T-cell (primary cell): ENCODE data around the gene RERE. TPM values are rescaled to one million over a fixed set of nuclear protein-coding genes. Genes with fewer than 3 reads are reported as not detected.

ENCODE experiments used
- ATAC-seq, 4 experiments: fragments of 200-7000 bp in 3 of 4; fragments of 150-1000 bp in 1 of 4; cut with Tn5 transposase; replicated peaks in 1 of 4; 1 replicate in 3 of 4; 2 replicates in 1 of 4; pipeline ENCODE4 v1.10.0; 2021; ENCODE audit warnings: moderate library complexity in 3 of 4, mild to moderate bottlenecking in 2 of 4, moderate number of reproducible peaks in 1 of 4
- CTCF ChIA-PET, 2 donors: fragments of 300-600 bp; sonication (Branson Sonifier 250); formaldehyde crosslinking; loops; one replicate each; lab custom pipeline; 2022; ENCODE audit warnings: antibody characterized with exemption in 2 of 2; lab: Charles Lee
- POLR2A ChIA-PET, 2 donors: fragments of 300-600 bp; sonication (Branson Sonifier 250); formaldehyde crosslinking; loops; one replicate each; lab custom pipeline; 2022; ENCODE audit warnings: antibody characterized with exemption in 2 of 2; lab: Charles Lee
- DNase-seq, 35 experiments: peaks; one replicate each; pipeline versions ENCODE4 v3.0.0 to v3.0.0-alpha.2; 2013 to 2023
- H3K27ac ChIP-seq: one replicate; pipeline ENCODE4 v1.5.1; 2013; ENCODE audit warnings: low read length
- H3K27me3 ChIP-seq, 2 experiments: replicated peaks in 1 of 2; 1 replicate in 1 of 2; 2 replicates in 1 of 2; pipeline versions ENCODE4 v1.6.1 to v1.7.0; 2013; ENCODE audit warnings: low read length in 1 of 2, mixed read lengths in 1 of 2; ENCODE audit not compliant: control insufficient read depth in 2 of 2, insufficient read depth in 2 of 2; ENCODE audit errors: extremely low read depth in 1 of 2
- H3K36me3 ChIP-seq, 2 donors: 1 replicate in 1 of 2; 2 replicates in 1 of 2; pipeline versions ENCODE4 v1.6.1 to v1.7.0; 2013; ENCODE audit warnings: low read length in 1 of 2; ENCODE audit not compliant: control insufficient read depth in 2 of 2, insufficient read depth in 1 of 2; ENCODE audit errors: extremely low read depth in 1 of 2
- H3K4me1 ChIP-seq, 2 experiments: 1 replicate in 1 of 2; 2 replicates in 1 of 2; pipeline versions ENCODE4 v1.6.1 to v1.7.0; 2013; ENCODE audit warnings: low read length in 2 of 2, mixed read lengths in 1 of 2; ENCODE audit not compliant: insufficient read depth in 2 of 2, control insufficient read depth in 1 of 2; ENCODE audit errors: extremely low read depth in 1 of 2
- H3K4me3 ChIP-seq, 2 donors: 1 replicate in 1 of 2; 2 replicates in 1 of 2; pipeline versions ENCODE4 v1.5.1 to v1.7.0; 2013; ENCODE audit warnings: mild to moderate bottlenecking in 2 of 2, low read length in 1 of 2, moderate library complexity in 1 of 2; ENCODE audit not compliant: control insufficient read depth in 1 of 2; ENCODE audit errors: extremely low read depth in 1 of 2
- H3K9me3 ChIP-seq: 2 replicates; pipeline ENCODE4 v1.7.0; 2013
- H3K27ac Mint-ChIP-seq, 2 donors: one replicate each; pipeline ENCODE4 v1.8.0; 2020 to 2021; ENCODE audit warnings: mild to moderate bottlenecking in 2 of 2, mixed read lengths in 2 of 2
- H3K27me3 Mint-ChIP-seq, 2 donors: one replicate each; pipeline ENCODE4 v1.8.0; 2021 to 2022; ENCODE audit warnings: mixed read lengths in 2 of 2
- H3K36me3 Mint-ChIP-seq: one replicate; pipeline ENCODE4 v1.8.0; 2021; ENCODE audit warnings: mixed read lengths
- H3K4me1 Mint-ChIP-seq, 3 donors: one replicate each; pipeline ENCODE4 v1.8.0; 2020 to 2022; ENCODE audit warnings: mixed read lengths in 3 of 3, mild to moderate bottlenecking in 1 of 3
- H3K4me3 Mint-ChIP-seq, 3 donors: one replicate each; pipeline ENCODE4 v1.8.0; 2020 to 2022; ENCODE audit warnings: mild to moderate bottlenecking in 3 of 3, mixed read lengths in 3 of 3, moderate library complexity in 3 of 3
- H3K9me3 Mint-ChIP-seq, 3 donors: one replicate each; pipeline ENCODE4 v1.8.0; 2020 to 2022; ENCODE audit warnings: mixed read lengths in 3 of 3
- whole genome bisulfite sequencing: methylation state at CpG from one replicate; pipeline ENCODE4 v1.1.5; 2013; ENCODE audit warnings: missing lambda C conversion rate; ENCODE audit not compliant: insufficient coverage; 5-methylcytosine and 5-hydroxymethylcytosine counted together
- total RNA-seq, 35 experiments: library from RNA in 6 of 35; stranded (reverse) in 6 of 35; fragments of 120-200 nt in 1 of 35; gene quantifications; one replicate each; pipeline versions ENCODE4 v1.2.1 to v1.2.4 and lab custom pipeline; 2013 to 2026

Gene RERE
- total RNA-seq, 5 donors from 2014 or later (not counting 1 experiment from before 2014, with no cell fraction given) = 85.1 to 116 (median 103) TPM

DNA sequence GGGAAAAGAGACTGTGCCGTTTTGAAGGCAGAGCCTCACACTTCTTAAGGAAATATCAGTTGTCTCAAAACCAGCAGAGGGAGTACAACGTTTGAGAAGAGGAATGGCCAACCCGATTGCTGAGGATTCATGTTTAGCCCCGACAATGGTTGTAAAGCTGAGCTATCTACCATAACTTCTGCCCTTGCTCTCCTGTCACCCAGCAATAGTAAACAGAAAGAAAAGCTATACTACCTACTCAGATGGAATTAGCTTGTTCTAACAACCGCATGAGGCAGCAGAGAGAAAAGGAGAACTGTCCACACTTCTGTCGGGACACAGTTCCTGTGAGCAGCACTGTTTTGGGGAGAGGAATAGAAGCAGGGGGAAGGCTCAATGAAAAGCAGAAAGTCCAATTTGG, 408.3 kb downstream of the RERE start:
- peak overlapping the region; percentile 11 for H3K27ac ChIP-seq
- ChIA-PET CTCF (interaction anchor here in 1 of 2 donors (0.6 to 2.3 kb wide), 21 partner anchors 9 to 446 kb away, joined by 3 to 19 read pairs (median 3); no protein-coding TSS in a partner anchor), POLR2A (interaction anchor here in 1 of 2 donors (0.5 to 0.6 kb wide), 3 partner anchors 12 to 1987 kb away, joined by 3 to 5 read pairs (median 4); no protein-coding TSS in a partner anchor)
- Mint-ChIP-seq H3K9me3 (no peaks in the 10 kb centered on the region), H3K4me3 (peak overlapping the region; percentile 43 to 71 (median 47)), H3K27me3 (no peaks in the 10 kb centered on the region), H3K4me1 (peaks cover 51 to 86% (median 81%) of the 10 kb centered on the region in 3 donors), H3K27ac (peak overlapping the region; percentile 59 to 76), H3K36me3 (peaks cover 46% of the 10 kb centered on the region)
- peaks cover 3 to 47% of the 10 kb centered on the region in 2 donors for H3K36me3 ChIP-seq
- H3K9me3 ChIP-seq = no peaks in the 10 kb centered on the region
- 57% methylated on average over 1 of the region's 6 CpGs for WGBS
- H3K27me3 ChIP-seq = no peaks in the 10 kb centered on the region
- H3K4me1 ChIP-seq = peaks cover 28 to 56% of the 10 kb centered on the region in 2 experiments
- peak; percentile 47 to 80 (median 61) for ATAC-seq
- no peak overlapping the region for H3K4me3 ChIP-seq
- peak in 3 of 35 experiments; percentile 6 to 56 (median 12) for DNase-seq

DNA sequence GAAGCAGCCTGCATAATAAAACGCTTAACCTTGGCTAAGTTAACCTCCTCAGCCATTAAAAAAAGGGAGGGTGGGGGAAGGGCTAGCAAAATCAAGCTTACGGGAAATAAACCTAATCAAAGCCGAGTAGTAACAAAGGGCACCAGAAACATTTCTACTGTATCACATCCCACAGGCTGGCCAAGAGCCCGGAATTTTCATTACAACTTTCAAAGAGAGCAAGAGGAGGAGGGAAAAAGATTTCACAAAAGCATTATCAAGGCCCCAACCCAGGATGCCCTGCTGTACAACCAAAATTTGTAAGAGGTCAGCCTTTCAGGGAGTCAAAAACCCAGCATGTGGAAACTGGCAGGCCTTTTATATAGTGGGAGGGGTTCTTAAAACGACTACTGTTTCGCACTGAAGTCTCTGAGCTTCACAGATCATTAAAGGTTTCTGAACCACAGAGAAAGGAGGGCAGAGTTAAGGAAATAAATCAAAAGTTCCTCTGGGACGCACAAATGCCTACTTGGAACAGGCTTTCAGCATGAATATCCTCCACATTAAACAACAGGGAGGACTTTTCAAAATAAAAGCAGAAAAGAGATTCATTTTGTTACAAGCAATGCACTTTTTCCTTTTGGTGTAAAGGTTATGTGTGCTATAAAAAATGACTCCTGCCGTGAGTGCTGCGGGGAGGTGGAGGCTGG, 409.1 kb downstream of the RERE start:
- WGBS = 100% methylated on average over 2 of the region's 9 CpGs
- Mint-ChIP-seq H3K4me3 (peak overlapping the region in 1 of 3 donors; percentile 71), H3K9me3 (no peaks in the 10 kb centered on the region), H3K4me1 (peaks cover 51 to 82% (median 78%) of the 10 kb centered on the region in 3 donors), H3K27ac (peak overlapping the region; percentile 59 to 76), H3K36me3 (peaks cover 46% of the 10 kb centered on the region), H3K27me3 (no peaks in the 10 kb centered on the region)
- ATAC-seq = no peak
- POLR2A ChIA-PET = interaction anchor here in 1 of 2 donors (0.5 to 0.6 kb wide), 2 partner anchors 112 to 246 kb away, joined by 5 read pairs; no protein-coding TSS in a partner anchor
- CTCF ChIA-PET = interaction anchor here in 1 of 2 donors (0.6 to 2.3 kb wide), 10 partner anchors 10 to 317 kb away, joined by 3 to 19 read pairs (median 3); no protein-coding TSS in a partner anchor
- Histone ChIP-seq H3K27me3 (no peaks in the 10 kb centered on the region), H3K4me1 (peaks cover 28 to 52% of the 10 kb centered on the region in 2 experiments), H3K9me3 (no peaks in the 10 kb centered on the region), H3K4me3 (peak overlapping the region in 1 of 2 donors; percentile 15), H3K27ac (peak overlapping the region; percentile 11), H3K36me3 (peaks cover 3 to 43% of the 10 kb centered on the region in 2 donors)
- DNase-seq = no peak

DNA sequence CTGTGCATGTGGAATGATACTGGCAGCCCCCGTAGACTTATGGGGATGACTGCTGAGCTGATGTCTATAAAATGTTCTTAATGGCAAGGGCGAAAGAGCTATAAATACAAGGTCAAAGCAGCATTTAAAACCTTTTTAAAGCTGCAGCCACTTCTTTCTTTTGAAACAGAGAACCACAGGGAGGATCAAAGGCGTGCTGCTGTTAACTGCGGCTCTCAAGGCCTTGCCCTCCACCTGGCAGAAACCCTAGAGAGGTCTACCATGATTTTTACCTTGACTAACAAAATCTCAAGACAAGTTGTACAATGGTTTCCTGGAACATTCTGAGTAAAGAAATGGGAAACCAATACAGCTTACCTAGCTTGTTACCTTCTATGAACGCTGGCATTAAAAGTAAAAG, 409.8 kb downstream of the RERE start:
- Histone ChIP-seq H3K27ac (no peak overlapping the region), H3K4me1 (peaks cover 28 to 50% of the 10 kb centered on the region in 2 experiments), H3K9me3 (no peaks in the 10 kb centered on the region), H3K27me3 (no peaks in the 10 kb centered on the region), H3K4me3 (no peak overlapping the region), H3K36me3 (peaks cover 3 to 37% of the 10 kb centered on the region in 2 donors)
- peaks cover 43% of the 10 kb centered on the region for H3K36me3 Mint-ChIP-seq
- peak in 7 of 35 experiments; percentile 18 to 47 (median 21) for DNase-seq
- H3K4me3 Mint-ChIP-seq = peak overlapping the region; percentile 0 to 71 (median 4)
- ChIA-PET CTCF (interaction anchor here in 1 of 2 donors (0.6 to 2.3 kb wide), 6 partner anchors 11 to 318 kb away, joined by 3 to 19 read pairs (median 4); no protein-coding TSS in a partner anchor), POLR2A (interaction anchor here in 1 of 2 donors (0.5 to 0.6 kb wide), 2 partner anchors 113 to 247 kb away, joined by 5 read pairs; no protein-coding TSS in a partner anchor)
- peak overlapping the region; percentile 59 to 76 for H3K27ac Mint-ChIP-seq
- ATAC-seq = peak; percentile 37 to 81 (median 72)
- H3K4me1 Mint-ChIP-seq = peaks cover 48 to 79% (median 75%) of the 10 kb centered on the region in 3 donors
- H3K27me3 Mint-ChIP-seq = no peaks in the 10 kb centered on the region
- 33% methylated on average over 1 of the region's 5 CpGs for WGBS
- H3K9me3 Mint-ChIP-seq = no peaks in the 10 kb centered on the region

DNA sequence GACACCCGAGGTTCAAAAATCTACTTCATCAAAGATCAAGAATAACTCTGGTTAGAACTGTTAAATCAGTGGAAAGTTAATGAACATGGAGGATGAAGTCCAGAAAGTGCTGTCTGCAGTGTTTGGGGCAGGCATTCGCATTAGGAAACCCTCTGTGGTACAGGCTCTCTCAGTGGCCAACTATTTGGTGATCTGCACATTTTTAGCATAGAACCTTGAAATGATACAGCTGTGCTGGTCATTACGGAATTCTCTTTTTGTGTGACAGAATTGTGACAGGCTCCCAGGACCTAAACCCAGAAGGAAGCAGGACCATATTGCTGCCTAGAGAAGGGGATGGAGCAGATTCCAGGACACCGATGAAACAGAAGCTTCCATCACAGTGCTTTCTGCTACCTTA, 410.5 kb downstream of the RERE start:
- POLR2A ChIA-PET = no interaction called here
- CTCF ChIA-PET = interaction anchor here in 1 of 2 donors (1.2 kb wide), 1 partner anchor 10 kb away, joined by 5 read pairs; no protein-coding TSS in a partner anchor
- H3K9me3 ChIP-seq = no peaks in the 10 kb centered on the region
- no peaks in the 10 kb centered on the region for H3K9me3 Mint-ChIP-seq
- H3K36me3 ChIP-seq = peaks cover 3 to 41% of the 10 kb centered on the region in 2 donors
- no peaks in the 10 kb centered on the region for H3K27me3 Mint-ChIP-seq
- peak overlapping the region in 1 of 2 donors; percentile 27 for H3K27ac Mint-ChIP-seq
- peaks cover 45% of the 10 kb centered on the region for H3K36me3 Mint-ChIP-seq
- DNase-seq (no peak), ATAC-seq (no peak)
- H3K4me1 ChIP-seq = peaks cover 28 to 46% of the 10 kb centered on the region in 2 experiments
- H3K4me1 Mint-ChIP-seq = peaks cover 41 to 78% (median 73%) of the 10 kb centered on the region in 3 donors
- no peak overlapping the region for H3K27ac ChIP-seq
- H3K27me3 ChIP-seq = no peaks in the 10 kb centered on the region
- no peak overlapping the region for H3K4me3 ChIP-seq
- no peak overlapping the region for H3K4me3 Mint-ChIP-seq
- WGBS = 100% methylated on average over 2 of the region's 4 CpGs

DNA sequence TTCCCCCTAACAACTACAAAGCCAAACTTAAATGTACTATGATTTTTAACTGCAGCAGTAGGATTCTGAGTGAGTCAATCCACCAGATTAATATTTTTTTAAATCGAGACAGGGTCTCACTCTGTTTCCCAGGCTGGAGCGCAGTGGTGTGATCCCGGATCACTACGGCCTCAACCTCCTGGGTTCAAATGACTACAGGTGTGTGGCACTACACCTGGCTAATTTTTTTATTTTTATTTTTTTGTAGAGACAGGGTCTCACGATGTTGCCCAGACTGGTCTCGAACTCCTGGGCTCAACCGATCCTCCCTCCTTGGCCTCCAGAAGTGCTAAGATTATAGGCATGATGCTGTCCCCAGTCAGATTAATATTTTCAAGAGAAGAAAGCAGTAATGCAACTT, 411.4 kb downstream of the RERE start:
- Mint-ChIP-seq H3K4me3 (no peak overlapping the region), H3K27ac (peak overlapping the region; percentile 11 to 71), H3K36me3 (peaks cover 44% of the 10 kb centered on the region), H3K4me1 (peaks cover 38 to 70% (median 68%) of the 10 kb centered on the region in 3 donors), H3K27me3 (no peaks in the 10 kb centered on the region), H3K9me3 (no peaks in the 10 kb centered on the region)
- no peak overlapping the region for H3K4me3 ChIP-seq
- 90% methylated on average over 4 of the region's 7 CpGs for WGBS
- ChIA-PET POLR2A (no interaction called here), CTCF (no interaction called here)
- no peaks in the 10 kb centered on the region for H3K9me3 ChIP-seq
- H3K27ac ChIP-seq = no peak overlapping the region
- peaks cover 27 to 43% of the 10 kb centered on the region in 2 experiments for H3K4me1 ChIP-seq
- H3K36me3 ChIP-seq = peaks cover 3 to 41% of the 10 kb centered on the region in 2 donors
- DNase-seq (no peak), ATAC-seq (no peak)
- no peaks in the 10 kb centered on the region for H3K27me3 ChIP-seq
